Nephron (organoid): ENCODE measurements around the gene INS.

ENCODE experiments used
- H3K27ac Mint-ChIP-seq, 3 experiments: 2 replicates each; pipeline ENCODE4 v1.8.0; 2020; ENCODE audit warnings: mixed read lengths in 3 of 3, mild to moderate bottlenecking in 2 of 3, moderate library complexity in 1 of 3
- H3K27me3 Mint-ChIP-seq: 2 replicates; pipeline ENCODE4 v1.8.0; 2021; ENCODE audit warnings: low read depth, mild to moderate bottlenecking, moderate library complexity, mixed read lengths
- H3K36me3 Mint-ChIP-seq: 2 replicates; pipeline ENCODE4 v1.8.0; 2020; ENCODE audit warnings: low read depth, mixed read lengths
- H3K4me1 Mint-ChIP-seq: 2 replicates; pipeline ENCODE4 v1.8.0; 2020; ENCODE audit warnings: mixed read lengths
- H3K4me3 Mint-ChIP-seq, 3 experiments: 2 replicates each; pipeline ENCODE4 v1.8.0; 2020; ENCODE audit warnings: mild to moderate bottlenecking in 3 of 3, mixed read lengths in 3 of 3, moderate library complexity in 2 of 3
- H3K9me3 Mint-ChIP-seq: 2 replicates; pipeline ENCODE4 v1.8.0; 2020; ENCODE audit warnings: mixed read lengths
- CTCF ChIP-seq, 3 experiments: fragments of 200-600 bp; sonication (generic); IDR thresholded peaks; one replicate each; pipeline ENCODE4 v1.5.0; 2021; ENCODE audit warnings: antibody characterized with exemption in 3 of 3; ENCODE audit not compliant: unreplicated experiment in 3 of 3

The INS gene

GRCh38 chr11:2121227-2122130 is 39.5 kb downstream of the INS start:
- Mint-ChIP-seq H3K27me3 (peaks cover 6% of the 10 kb centered on the region), H3K4me1 (no peaks in the 10 kb centered on the region), H3K9me3 (peaks cover 23% of the 10 kb centered on the region), H3K4me3 (no peak overlapping the region), H3K36me3 (peaks cover 7% of the 10 kb centered on the region), H3K27ac (peak overlapping the region in 2 of 3 experiments; percentile 22 to 37)
- TF ChIP-seq CTCF (IDR thresholded peaks at IDR 0.05; ENCODE audit: unreplicated experiment in 3 of 3) = no peak

- H3K9me3 Mint-ChIP-seq = peaks cover 29% of the 10 kb centered on the region
- peak overlapping the region in 2 of 3 experiments; percentile 74 to 75 for H3K27ac Mint-ChIP-seq
- H3K27me3 Mint-ChIP-seq = peaks cover 7% of the 10 kb centered on the region
- TF ChIP-seq CTCF (IDR thresholded peaks at IDR 0.05; ENCODE audit: unreplicated experiment in 3 of 3) = no peak
- H3K36me3 Mint-ChIP-seq = peaks cover 11% of the 10 kb centered on the region
- no peaks in the 10 kb centered on the region for H3K4me1 Mint-ChIP-seq
- H3K4me3 Mint-ChIP-seq = no peak overlapping the region
Observed at GRCh38 chr11:2120359-2121100, 40.5 kb downstream of the INS start.

- no peak for TF ChIP-seq CTCF (IDR thresholded peaks at IDR 0.05; ENCODE audit: unreplicated experiment in 3 of 3)
- Mint-ChIP-seq H3K27ac (no peak overlapping the region), H3K36me3 (peaks cover 11% of the 10 kb centered on the region), H3K4me1 (no peaks in the 10 kb centered on the region), H3K27me3 (peaks cover 11% of the 10 kb centered on the region), H3K9me3 (peaks cover 29% of the 10 kb centered on the region), H3K4me3 (no peak overlapping the region)
Observed at GRCh38 chr11:2118677-2119076, 42.3 kb downstream of the INS start.

GRCh38 chr11:2116680-2117079 is 44.3 kb downstream of the INS start:
- no peak for TF ChIP-seq CTCF (IDR thresholded peaks at IDR 0.05; ENCODE audit: unreplicated experiment in 3 of 3)
- H3K4me1 Mint-ChIP-seq = no peaks in the 10 kb centered on the region
- H3K27me3 Mint-ChIP-seq = peaks cover 11% of the 10 kb centered on the region
- peaks cover 29% of the 10 kb centered on the region for H3K9me3 Mint-ChIP-seq
- no peak overlapping the region for H3K4me3 Mint-ChIP-seq
- peaks cover 11% of the 10 kb centered on the region for H3K36me3 Mint-ChIP-seq
- H3K27ac Mint-ChIP-seq = no peak overlapping the region

GRCh38 chr11:2115308-2115707 is 45.7 kb downstream of the INS start:
- Mint-ChIP-seq H3K27me3 (peaks cover 12% of the 10 kb centered on the region), H3K36me3 (peaks cover 11% of the 10 kb centered on the region)

More at GRCh38 chr11:2115308-2115707, 45.7 kb downstream of the INS start:
- no peak overlapping the region for H3K27ac Mint-ChIP-seq
- no peak overlapping the region for H3K4me3 Mint-ChIP-seq
- H3K4me1 Mint-ChIP-seq = no peaks in the 10 kb centered on the region
- H3K9me3 Mint-ChIP-seq = peaks cover 29% of the 10 kb centered on the region
- no peak for TF ChIP-seq CTCF (IDR thresholded peaks at IDR 0.05; ENCODE audit: unreplicated experiment in 3 of 3)
